ENCODE data around the gene LASP1NB.

- TF ChIP-seq CTCF (conservative IDR thresholded peaks at IDR 0.05; ENCODE audit: low read depth, low read length) = no peak
- TF ChIP-seq EZH2 (IDR thresholded peaks at IDR 0.05; ENCODE audit: borderline replicate concordance, low read depth, low read length, poor library complexity, severe bottlenecking) = no peak
Measured at GRCh38 chr17:38915639-38915995, 9.8 kb upstream of the LASP1NB start.
